ENCODE results near the gene MCMBP.

The MCMBP gene

GRCh38 chr10:119849944-119850343, 22.7 kb downstream of the MCMBP start (continued):
- no peak for TF ChIP-seq PATZ1 (CRISPR knock-in tag; IDR thresholded peaks at IDR 0.05; ENCODE audit: borderline replicate concordance)
- TF ChIP-seq ZFP3 (CRISPR knock-in tag; IDR thresholded peaks at IDR 0.05): no peak
- no peak for TF ChIP-seq CREB5 (CRISPR knock-in tag; IDR thresholded peaks at IDR 0.05; ENCODE audit: low read depth)
- TF ChIP-seq POU6F1 (CRISPR knock-in tag; IDR thresholded peaks at IDR 0.05; ENCODE audit: borderline replicate concordance, low read depth): no peak
- TF ChIP-seq PPARA (CRISPR knock-in tag; IDR thresholded peaks at IDR 0.05; ENCODE audit: borderline replicate concordance): no peak
- no peak for TF ChIP-seq CSDC2 (CRISPR knock-in tag; IDR thresholded peaks at IDR 0.05)

- TF ChIP-seq ARNTL (CRISPR knock-in tag; IDR thresholded peaks at IDR 0.05; ENCODE audit: borderline replicate concordance, low read depth): no peak
- no peak for TF ChIP-seq CSDC2 (CRISPR knock-in tag; IDR thresholded peaks at IDR 0.05)
- no peak for TF ChIP-seq TOX (CRISPR knock-in tag; IDR thresholded peaks at IDR 0.05; ENCODE audit: borderline replicate concordance)
- TF ChIP-seq ESRRG (CRISPR knock-in tag; IDR thresholded peaks at IDR 0.05): no peak
- no peak for TF ChIP-seq SNAI2 (CRISPR knock-in tag; IDR thresholded peaks at IDR 0.05)
- ATAC-seq: peak; percentile 90
Measured at GRCh38 chr10:119849031-119849789, 23.4 kb downstream of the MCMBP start.

GRCh38 chr10:119845656-119846055, 27.0 kb downstream of the MCMBP start:
- TF ChIP-seq POU6F1 (CRISPR knock-in tag; IDR thresholded peaks at IDR 0.05; ENCODE audit: borderline replicate concordance, low read depth) (no peak), TOX (CRISPR knock-in tag; IDR thresholded peaks at IDR 0.05; ENCODE audit: borderline replicate concordance) (no peak), ISL1 (CRISPR knock-in tag; IDR thresholded peaks at IDR 0.05) (no peak), CSDC2 (CRISPR knock-in tag; IDR thresholded peaks at IDR 0.05) (no peak), BACH2 (CRISPR knock-in tag; IDR thresholded peaks at IDR 0.05; ENCODE audit: borderline replicate concordance) (no peak), ZC3H10 (CRISPR knock-in tag; IDR thresholded peaks at IDR 0.05) (no peak), PPARA (CRISPR knock-in tag; IDR thresholded peaks at IDR 0.05; ENCODE audit: borderline replicate concordance) (no peak), SNAI2 (CRISPR knock-in tag; IDR thresholded peaks at IDR 0.05) (no peak), ZNF8 (CRISPR knock-in tag; IDR thresholded peaks at IDR 0.05) (no peak), GLIS3 (CRISPR knock-in tag; IDR thresholded peaks at IDR 0.05) (no peak), ARNTL (CRISPR knock-in tag; IDR thresholded peaks at IDR 0.05; ENCODE audit: borderline replicate concordance, low read depth) (no peak), RARB (CRISPR knock-in tag; IDR thresholded peaks at IDR 0.05) (no peak)

GRCh38 chr10:119834188-119834587, 38.5 kb downstream of the MCMBP start:
- no peak for ATAC-seq
- TF ChIP-seq CSRNP3 (CRISPR knock-in tag; IDR thresholded peaks at IDR 0.05): no peak
- TF ChIP-seq POU6F1 (CRISPR knock-in tag; IDR thresholded peaks at IDR 0.05; ENCODE audit: borderline replicate concordance, low read depth): no peak
- no peak for TF ChIP-seq TOX (CRISPR knock-in tag; IDR thresholded peaks at IDR 0.05; ENCODE audit: borderline replicate concordance)
- no peak for TF ChIP-seq CREB5 (CRISPR knock-in tag; IDR thresholded peaks at IDR 0.05; ENCODE audit: low read depth)
- TF ChIP-seq CSDC2 (CRISPR knock-in tag; IDR thresholded peaks at IDR 0.05): no peak

More at GRCh38 chr10:119845656-119846055, 27.0 kb downstream of the MCMBP start:
- ATAC-seq: no peak
